ENCODE results near the gene BHLHE40.

The BHLHE40 gene

DNA sequence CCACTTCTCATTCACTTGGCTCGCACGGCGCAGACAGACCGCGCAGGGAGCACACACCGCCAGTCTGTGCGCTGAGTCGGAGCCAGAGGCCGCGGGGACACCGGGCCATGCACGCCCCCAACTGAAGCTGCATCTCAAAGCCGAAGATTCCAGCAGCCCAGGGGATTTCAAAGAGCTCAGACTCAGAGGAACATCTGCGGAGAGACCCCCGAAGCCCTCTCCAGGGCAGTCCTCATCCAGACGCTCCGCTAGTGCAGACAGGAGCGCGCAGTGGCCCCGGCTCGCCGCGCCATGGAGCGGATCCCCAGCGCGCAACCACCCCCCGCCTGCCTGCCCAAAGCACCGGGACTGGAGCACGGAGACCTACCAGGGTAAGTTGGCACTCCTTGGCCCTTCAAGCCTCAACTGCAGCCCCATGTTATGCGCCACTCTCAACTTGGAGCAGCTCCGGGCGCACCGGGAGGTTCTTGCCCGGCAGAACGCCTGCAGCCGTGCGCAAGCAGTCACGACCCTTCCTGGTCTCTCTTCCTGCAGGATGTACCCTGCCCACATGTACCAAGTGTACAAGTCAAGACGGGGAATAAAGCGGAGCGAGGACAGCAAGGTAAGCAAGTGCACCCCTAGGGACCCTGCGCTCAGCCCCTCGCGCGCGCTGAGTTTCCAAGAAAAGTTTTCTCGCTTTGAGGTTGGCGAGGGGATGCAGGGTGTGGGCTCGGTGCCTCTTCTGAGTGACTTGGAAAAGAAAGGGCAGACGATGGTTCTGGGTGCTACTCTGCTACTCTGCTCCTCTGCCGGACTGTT, at the start of gene BHLHE40:
BHLHE40 (plus strand) TSS at position 10 of the 801 bp plus-strand sequence; CDS start at position 292, 282 bp downstream.
- H3K27ac Mint-ChIP-seq = peak within 1 kb of the TSS; percentile 95
- peaks cover 15% of the 10 kb centered on the region for H3K36me3 Mint-ChIP-seq
- no peaks in the 10 kb centered on the region for H3K9me3 Mint-ChIP-seq
- H3K4me1 Mint-ChIP-seq = peaks cover 42% of the 10 kb centered on the region
- DNase-seq (ENCODE audit: low spot score in 2 of 2) = peak; percentile 45 to 68
- H3K4me3 Mint-ChIP-seq = peak within 1 kb of the TSS; percentile 99
- peak; percentile 13 for ATAC-seq (ENCODE audit: low read depth)
- H3K27me3 Mint-ChIP-seq = no peaks in the 10 kb centered on the region

DNA sequence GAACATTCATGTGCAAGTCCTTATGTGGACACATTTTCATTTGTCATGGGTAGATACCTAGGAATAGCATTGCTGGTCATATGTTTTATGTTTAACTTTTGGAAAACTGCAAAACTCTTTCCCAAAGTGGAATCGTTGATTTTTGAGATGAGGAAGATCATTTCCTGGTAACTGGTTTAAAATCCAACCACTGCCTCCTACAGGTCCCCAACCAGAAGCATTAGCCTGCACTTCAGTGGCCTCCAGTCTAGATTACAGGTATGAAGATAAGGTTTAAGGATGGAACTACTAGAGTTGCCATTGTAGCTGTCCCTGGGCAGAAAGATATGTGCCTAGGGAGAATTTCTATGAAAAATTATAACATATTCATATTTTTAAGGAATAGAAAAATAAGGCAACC, 48.7 kb upstream of the BHLHE40 start:
- ATAC-seq (ENCODE audit: low read depth) (no peak), DNase-seq (ENCODE audit: low spot score in 2 of 2) (no peak)
- no peaks in the 10 kb centered on the region for H3K27me3 Mint-ChIP-seq
- H3K27ac Mint-ChIP-seq = no peak overlapping the region
- no peaks in the 10 kb centered on the region for H3K36me3 Mint-ChIP-seq
- peaks cover 7% of the 10 kb centered on the region for H3K4me1 Mint-ChIP-seq
- H3K9me3 Mint-ChIP-seq = no peaks in the 10 kb centered on the region
- H3K4me3 Mint-ChIP-seq = no peak overlapping the region

- ATAC-seq (ENCODE audit: low read depth) (no peak), DNase-seq (ENCODE audit: low spot score in 2 of 2) (no peak)
- no peak overlapping the region for H3K4me3 Mint-ChIP-seq
- no peaks in the 10 kb centered on the region for H3K9me3 Mint-ChIP-seq
- H3K27me3 Mint-ChIP-seq = no peaks in the 10 kb centered on the region
- H3K36me3 Mint-ChIP-seq = no peaks in the 10 kb centered on the region
- H3K4me1 Mint-ChIP-seq = peaks cover 2% of the 10 kb centered on the region
- H3K27ac Mint-ChIP-seq = no peak overlapping the region
These were observed 45.2 kb upstream of the BHLHE40 start for GRCh38 chr3:4934050-4934449.

DNA sequence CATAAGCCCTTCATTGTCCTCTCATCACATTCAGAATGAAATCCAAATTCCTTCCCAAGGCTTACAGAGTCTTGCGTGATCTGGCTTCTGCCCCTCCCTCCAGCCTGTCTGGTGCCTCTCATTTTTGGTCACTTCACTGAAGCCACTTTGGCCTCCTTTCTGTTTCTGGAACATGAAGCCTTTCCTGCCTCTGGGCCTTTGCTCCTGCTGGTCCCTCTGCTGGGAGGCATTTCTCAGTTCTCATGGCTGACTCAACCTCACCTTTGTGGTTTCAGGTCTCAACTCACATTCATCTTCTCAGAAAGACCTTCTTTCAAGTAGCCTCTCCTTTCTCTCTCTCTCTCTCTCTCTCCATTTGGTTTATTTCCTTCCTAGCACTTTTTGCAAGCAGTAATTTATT, 43.9 kb upstream of the BHLHE40 start:
- no peak for DNase-seq (ENCODE audit: low spot score in 2 of 2)
- no peaks in the 10 kb centered on the region for H3K27me3 Mint-ChIP-seq
- H3K4me3 Mint-ChIP-seq = no peak overlapping the region
- no peak overlapping the region for H3K27ac Mint-ChIP-seq
- H3K4me1 Mint-ChIP-seq = peaks cover 2% of the 10 kb centered on the region
- ATAC-seq (ENCODE audit: low read depth) = no peak
- no peaks in the 10 kb centered on the region for H3K9me3 Mint-ChIP-seq
- no peaks in the 10 kb centered on the region for H3K36me3 Mint-ChIP-seq

- no peak overlapping the region for H3K27ac Mint-ChIP-seq
- no peaks in the 10 kb centered on the region for H3K27me3 Mint-ChIP-seq
- H3K4me1 Mint-ChIP-seq = peaks cover 2% of the 10 kb centered on the region
- DNase-seq (ENCODE audit: low spot score in 2 of 2) = no peak
- ATAC-seq (ENCODE audit: low read depth) = no peak
- no peaks in the 10 kb centered on the region for H3K36me3 Mint-ChIP-seq
- no peak overlapping the region for H3K4me3 Mint-ChIP-seq
- H3K9me3 Mint-ChIP-seq = no peaks in the 10 kb centered on the region
These were observed 42.1 kb upstream of the BHLHE40 start for GRCh38 chr3:4936982-4937614.

DNA sequence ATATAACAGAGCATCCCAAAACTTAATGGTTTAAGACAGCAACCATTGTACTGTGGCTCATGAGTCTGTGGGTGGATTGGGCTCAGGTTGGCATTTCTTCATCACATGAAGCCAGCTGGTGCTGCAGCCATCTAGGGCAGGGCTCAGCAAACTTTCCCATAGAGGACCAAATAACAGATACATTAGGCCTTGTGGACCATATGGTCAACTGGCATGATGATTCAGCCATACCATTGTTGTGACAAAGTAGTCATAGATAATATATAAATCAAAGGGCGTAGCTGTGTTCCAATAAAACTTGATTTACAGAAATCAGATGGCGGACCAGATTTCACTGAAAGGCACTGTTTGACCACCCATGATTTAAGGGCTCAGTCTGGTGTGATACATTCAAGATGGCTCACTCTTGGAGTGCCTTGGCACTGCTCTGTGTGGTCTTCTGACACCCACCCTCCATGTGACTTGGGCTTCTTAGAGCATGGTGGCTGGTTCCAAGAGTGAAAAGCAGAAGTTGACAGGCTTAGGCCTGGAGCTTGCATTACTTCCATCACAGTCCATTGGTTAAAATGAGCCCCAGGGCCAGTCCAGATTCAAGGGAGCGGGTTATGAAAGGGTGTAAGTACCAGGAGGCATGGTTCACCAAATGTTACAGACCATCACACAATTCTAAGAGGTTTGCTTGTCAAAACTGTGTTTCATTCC, 40.8 kb upstream of the BHLHE40 start:
- H3K4me1 Mint-ChIP-seq = peaks cover 2% of the 10 kb centered on the region
- no peaks in the 10 kb centered on the region for H3K27me3 Mint-ChIP-seq
- H3K36me3 Mint-ChIP-seq = no peaks in the 10 kb centered on the region
- DNase-seq (ENCODE audit: low spot score in 2 of 2) (no peak), ATAC-seq (ENCODE audit: low read depth) (no peak)
- no peak overlapping the region for H3K27ac Mint-ChIP-seq
- H3K4me3 Mint-ChIP-seq = no peak overlapping the region
- no peaks in the 10 kb centered on the region for H3K9me3 Mint-ChIP-seq

- Mint-ChIP-seq H3K4me3 (no peak overlapping the region), H3K27me3 (no peaks in the 10 kb centered on the region), H3K9me3 (no peaks in the 10 kb centered on the region), H3K36me3 (no peaks in the 10 kb centered on the region), H3K4me1 (peaks cover 2% of the 10 kb centered on the region), H3K27ac (no peak overlapping the region)
- DNase-seq (ENCODE audit: low spot score in 2 of 2) (no peak), ATAC-seq (ENCODE audit: low read depth) (no peak)
These were observed 40.0 kb upstream of the BHLHE40 start for GRCh38 chr3:4939276-4939675.

DNA sequence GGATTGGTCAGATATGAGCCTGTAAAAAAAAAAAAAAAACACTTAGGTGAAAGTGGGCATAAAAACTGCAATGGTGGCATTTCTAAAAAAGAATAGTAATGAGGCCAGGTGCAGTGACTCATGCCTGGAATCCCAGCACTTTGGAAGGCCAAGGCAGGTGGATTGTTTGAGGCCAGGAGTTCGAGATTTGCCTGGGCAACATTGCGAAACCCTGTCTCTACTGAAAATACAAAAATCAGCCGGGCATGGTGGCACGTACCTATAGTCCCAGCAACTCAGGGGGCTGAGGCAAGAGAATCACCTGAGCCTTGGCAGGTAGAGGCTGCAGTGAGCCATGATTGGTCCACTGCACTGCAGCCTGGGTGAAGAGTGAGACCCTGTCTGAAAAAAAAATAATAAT, 38.3 kb upstream of the BHLHE40 start:
- Mint-ChIP-seq H3K27me3 (no peaks in the 10 kb centered on the region), H3K27ac (no peak overlapping the region), H3K4me1 (peaks cover 2% of the 10 kb centered on the region), H3K36me3 (no peaks in the 10 kb centered on the region), H3K4me3 (no peak overlapping the region), H3K9me3 (no peaks in the 10 kb centered on the region)
- no peak for ATAC-seq (ENCODE audit: low read depth)
- DNase-seq (ENCODE audit: low spot score in 2 of 2) = no peak

DNA sequence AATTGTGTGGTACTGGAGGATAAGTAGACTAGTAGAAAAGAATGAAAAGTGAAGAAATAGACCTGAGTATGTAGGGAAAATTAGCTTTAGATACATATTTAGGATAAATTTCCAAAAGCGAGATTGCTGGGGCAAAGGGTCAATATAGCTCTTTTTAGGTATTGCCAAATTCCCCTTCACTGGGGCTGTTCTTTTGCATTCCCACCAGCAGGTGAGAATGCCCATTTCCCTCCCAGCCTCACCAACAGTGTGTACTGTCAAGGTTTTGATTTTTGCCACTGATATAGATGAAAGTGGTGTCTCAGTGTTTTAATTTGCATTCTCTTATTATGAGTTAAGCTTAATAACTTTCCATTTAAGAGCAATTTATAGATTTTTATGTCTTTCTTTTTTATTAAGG, 35.7 kb upstream of the BHLHE40 start:
- no peak overlapping the region for H3K4me3 Mint-ChIP-seq
- no peaks in the 10 kb centered on the region for H3K36me3 Mint-ChIP-seq
- DNase-seq (ENCODE audit: low spot score in 2 of 2) = no peak
- H3K9me3 Mint-ChIP-seq = no peaks in the 10 kb centered on the region
- H3K4me1 Mint-ChIP-seq = no peaks in the 10 kb centered on the region
- H3K27me3 Mint-ChIP-seq = no peaks in the 10 kb centered on the region
- H3K27ac Mint-ChIP-seq = no peak overlapping the region
- no peak for ATAC-seq (ENCODE audit: low read depth)

DNA sequence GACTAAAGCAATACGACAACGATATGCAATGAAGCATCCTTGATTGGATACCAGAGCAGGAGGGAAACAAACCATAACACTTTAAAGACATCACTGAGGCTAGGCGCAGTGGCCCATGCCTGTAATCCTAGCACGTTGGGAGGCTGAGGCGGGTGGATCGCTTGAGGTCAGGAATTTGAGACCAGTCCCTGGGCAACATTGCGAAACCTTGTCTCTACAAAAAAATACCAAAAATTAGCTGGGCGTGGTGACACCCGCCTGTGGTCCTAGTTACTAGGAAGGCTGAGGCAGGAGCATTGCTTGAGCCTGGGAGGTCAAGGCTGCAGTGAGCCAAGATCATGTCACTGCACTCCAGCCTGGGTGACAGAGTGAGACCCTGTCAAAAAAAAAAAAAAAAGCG, 33.9 kb upstream of the BHLHE40 start:
- H3K27me3 Mint-ChIP-seq = no peaks in the 10 kb centered on the region
- ATAC-seq (ENCODE audit: low read depth) (no peak), DNase-seq (ENCODE audit: low spot score in 2 of 2) (no peak)
- no peak overlapping the region for H3K27ac Mint-ChIP-seq
- H3K36me3 Mint-ChIP-seq = no peaks in the 10 kb centered on the region
- no peak overlapping the region for H3K4me3 Mint-ChIP-seq
- no peaks in the 10 kb centered on the region for H3K9me3 Mint-ChIP-seq
- H3K4me1 Mint-ChIP-seq = no peaks in the 10 kb centered on the region

DNA sequence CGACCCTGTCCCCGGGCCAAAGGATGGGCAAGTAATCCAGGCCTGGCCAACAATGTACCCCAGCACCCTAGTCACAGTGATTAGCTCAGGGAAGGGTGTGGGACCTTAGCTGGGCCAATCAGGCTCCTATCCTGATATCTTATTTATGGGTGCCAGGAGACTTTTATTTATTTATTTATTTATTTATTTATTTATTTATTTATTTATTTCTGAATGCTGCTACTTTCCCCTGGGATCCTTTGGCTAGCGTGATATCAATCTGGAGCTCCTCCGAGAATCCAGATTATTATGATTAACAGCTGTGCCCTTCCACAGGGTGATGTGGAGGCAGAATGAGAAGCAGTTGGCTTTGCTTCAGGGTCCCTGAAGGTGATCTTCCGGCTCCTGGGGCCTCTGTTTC, 32.2 kb upstream of the BHLHE40 start:
- ATAC-seq (ENCODE audit: low read depth) (no peak), DNase-seq (ENCODE audit: low spot score in 2 of 2) (no peak)
- Mint-ChIP-seq H3K27me3 (no peaks in the 10 kb centered on the region), H3K36me3 (no peaks in the 10 kb centered on the region), H3K27ac (no peak overlapping the region), H3K4me3 (no peak overlapping the region), H3K4me1 (no peaks in the 10 kb centered on the region), H3K9me3 (no peaks in the 10 kb centered on the region)

DNA sequence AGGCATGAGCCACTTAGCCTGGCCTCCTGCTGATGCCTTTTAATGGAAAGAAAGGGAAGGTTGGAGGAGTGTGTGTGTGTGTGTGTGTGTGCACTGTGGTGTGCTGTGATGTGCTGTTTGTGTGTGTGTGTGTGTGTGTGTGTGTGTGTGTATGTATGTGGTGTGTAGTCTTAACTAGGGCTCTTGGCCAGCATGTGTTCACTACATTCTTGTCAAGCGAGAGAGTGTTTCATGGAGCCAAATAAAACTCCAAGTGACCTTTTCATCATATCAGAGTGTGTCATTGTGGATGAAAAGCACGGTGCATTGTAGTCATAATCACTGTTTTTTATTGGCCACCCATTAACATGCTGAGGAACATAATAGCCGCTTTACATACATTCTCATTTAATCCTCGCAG, 30.8 kb upstream of the BHLHE40 start:
- H3K27ac Mint-ChIP-seq = no peak overlapping the region
- no peak for DNase-seq (ENCODE audit: low spot score in 2 of 2)
- H3K4me3 Mint-ChIP-seq = no peak overlapping the region
- H3K9me3 Mint-ChIP-seq = no peaks in the 10 kb centered on the region
- H3K4me1 Mint-ChIP-seq = no peaks in the 10 kb centered on the region
- no peaks in the 10 kb centered on the region for H3K36me3 Mint-ChIP-seq
- no peak for ATAC-seq (ENCODE audit: low read depth)
- H3K27me3 Mint-ChIP-seq = no peaks in the 10 kb centered on the region

DNA sequence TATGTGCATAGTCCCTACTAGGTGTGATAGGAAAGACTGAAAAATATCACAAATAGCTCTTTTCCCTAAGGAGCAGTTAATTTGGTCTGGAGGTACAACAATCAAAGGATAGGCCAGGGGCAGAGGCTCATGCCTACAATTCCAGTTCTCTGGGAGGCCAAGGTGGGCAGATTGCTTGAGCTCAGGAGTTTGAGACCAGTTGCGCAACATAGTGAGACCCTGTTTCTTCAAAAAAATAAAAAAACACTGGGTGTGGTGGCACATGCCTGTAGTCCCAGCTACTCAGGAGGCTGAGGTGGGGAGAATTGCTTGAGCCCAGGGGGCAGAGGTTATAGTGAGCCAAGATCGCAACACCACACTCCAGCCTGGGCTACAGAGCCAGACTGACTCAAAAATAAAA, 30.2 kb upstream of the BHLHE40 start:
- H3K27ac Mint-ChIP-seq = no peak overlapping the region
- no peaks in the 10 kb centered on the region for H3K36me3 Mint-ChIP-seq
- H3K4me3 Mint-ChIP-seq = no peak overlapping the region
- no peak for ATAC-seq (ENCODE audit: low read depth)
- DNase-seq (ENCODE audit: low spot score in 2 of 2) = no peak
- no peaks in the 10 kb centered on the region for H3K4me1 Mint-ChIP-seq
- no peaks in the 10 kb centered on the region for H3K27me3 Mint-ChIP-seq
- H3K9me3 Mint-ChIP-seq = no peaks in the 10 kb centered on the region

GRCh38 chr3:4949659-4950058, 29.6 kb upstream of the BHLHE40 start:
- ATAC-seq (ENCODE audit: low read depth) (no peak), DNase-seq (ENCODE audit: low spot score in 2 of 2) (no peak)
- Mint-ChIP-seq H3K4me1 (no peaks in the 10 kb centered on the region), H3K4me3 (no peak overlapping the region), H3K9me3 (no peaks in the 10 kb centered on the region), H3K27me3 (no peaks in the 10 kb centered on the region), H3K36me3 (no peaks in the 10 kb centered on the region), H3K27ac (no peak overlapping the region)

Measured in memory B cell (primary cell).